ENCODE measurements around the gene TLCD4. TPM values are rescaled to one million over a fixed set of nuclear protein-coding genes. Genes with fewer than 3 reads are reported as not detected.

The TLCD4 gene
- total and polyA plus RNA-seq, 2 of the 13 experiments (the other 11 are each of a cell fraction or from before 2014, with no cell fraction given), result 4.7 to 14.5 TPM

DNA sequence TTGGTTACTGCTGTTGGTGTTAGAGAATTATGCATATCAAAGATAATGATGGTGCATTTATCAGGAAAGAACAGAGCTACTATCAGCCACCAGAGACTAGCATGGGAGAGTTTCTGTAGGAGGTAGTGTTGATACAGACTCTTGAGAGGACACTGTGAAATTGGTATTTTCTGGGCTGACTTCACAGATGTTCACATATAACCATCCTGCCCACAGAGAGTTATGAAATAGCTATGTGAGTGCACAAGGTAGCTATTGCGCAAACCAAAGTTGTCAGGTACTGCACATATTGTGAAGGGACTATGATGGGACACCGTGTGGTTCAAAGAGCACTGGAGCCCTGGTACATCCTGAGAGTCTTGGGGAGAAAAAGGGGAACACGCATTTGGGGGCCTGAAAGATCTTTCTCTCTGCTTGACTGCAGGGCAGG, 1.4 kb upstream of the TLCD4 start (continued):
- TF ChIP-seq ZNF83 (CRISPR knock-in tag; IDR thresholded peaks at IDR 0.05; ENCODE audit: borderline replicate concordance) (no peak), ELK4 (CRISPR knock-in tag; IDR thresholded peaks at IDR 0.05; ENCODE audit: borderline replicate concordance) (no peak), RNF2 (conservative IDR thresholded peaks at IDR 0.05; ENCODE audit: low read depth) (no peak), ATF6 (CRISPR knock-in tag; conservative IDR thresholded peaks at IDR 0.05) (no peak), KDM2A (CRISPR knock-in tag; IDR thresholded peaks at IDR 0.05; ENCODE audit: borderline replicate concordance, low read depth) (no peak), FIP1L1 (IDR thresholded peaks at IDR 0.05; ENCODE audit: borderline replicate concordance, insufficient read depth, low read depth, low read length) (no peak), PATZ1 (CRISPR knock-in tag; IDR thresholded peaks at IDR 0.05) (peak; percentile 49; the same call in 1 of the 2 replicates), FOXJ3 (CRISPR knock-in tag; IDR thresholded peaks at IDR 0.05; ENCODE audit: borderline replicate concordance) (peak; percentile 38; the same call in 1 of the 2 replicates), ZNF616 (CRISPR knock-in tag; IDR thresholded peaks at IDR 0.05; ENCODE audit: low read depth) (no peak), TRIM24 (CRISPR knock-in tag; IDR thresholded peaks at IDR 0.05) (peak; percentile 68; the same call in 1 of the 2 replicates), NBN (conservative IDR thresholded peaks at IDR 0.05) (no peak), ZFP41 (CRISPR knock-in tag; IDR thresholded peaks at IDR 0.05; ENCODE audit: borderline replicate concordance) (no peak), CEBPB (IDR thresholded peaks at IDR 0.05; ENCODE audit: borderline replicate concordance, low read depth, low read length) (peak; percentile 99), CBFB (CRISPR knock-in tag; IDR thresholded peaks at IDR 0.05) (0 out of 2 replicates have a peak, but pooled peaks have one; percentile 22), SALL2 (CRISPR knock-in tag; IDR thresholded peaks at IDR 0.05) (no peak), FOXK1 (CRISPR knock-in tag; IDR thresholded peaks at IDR 0.05; ENCODE audit: borderline replicate concordance, low read depth) (peak; percentile 59; the same call in 1 of the 2 replicates), ZC3H4 (CRISPR knock-in tag; IDR thresholded peaks at IDR 0.05; ENCODE audit: borderline replicate concordance) (no peak), ZNF577 (CRISPR knock-in tag; IDR thresholded peaks at IDR 0.05; ENCODE audit: borderline replicate concordance, low read depth) (no peak), KAT8 (CRISPR knock-in tag; IDR thresholded peaks at IDR 0.05) (peak; percentile 43; the same call in 1 of the 2 replicates), TEAD3 (CRISPR knock-in tag; optimal IDR thresholded peaks at IDR 0.05; ENCODE audit: borderline replicate concordance) (peak; percentile 91)
- TF ChIP-seq, protein P1, sequence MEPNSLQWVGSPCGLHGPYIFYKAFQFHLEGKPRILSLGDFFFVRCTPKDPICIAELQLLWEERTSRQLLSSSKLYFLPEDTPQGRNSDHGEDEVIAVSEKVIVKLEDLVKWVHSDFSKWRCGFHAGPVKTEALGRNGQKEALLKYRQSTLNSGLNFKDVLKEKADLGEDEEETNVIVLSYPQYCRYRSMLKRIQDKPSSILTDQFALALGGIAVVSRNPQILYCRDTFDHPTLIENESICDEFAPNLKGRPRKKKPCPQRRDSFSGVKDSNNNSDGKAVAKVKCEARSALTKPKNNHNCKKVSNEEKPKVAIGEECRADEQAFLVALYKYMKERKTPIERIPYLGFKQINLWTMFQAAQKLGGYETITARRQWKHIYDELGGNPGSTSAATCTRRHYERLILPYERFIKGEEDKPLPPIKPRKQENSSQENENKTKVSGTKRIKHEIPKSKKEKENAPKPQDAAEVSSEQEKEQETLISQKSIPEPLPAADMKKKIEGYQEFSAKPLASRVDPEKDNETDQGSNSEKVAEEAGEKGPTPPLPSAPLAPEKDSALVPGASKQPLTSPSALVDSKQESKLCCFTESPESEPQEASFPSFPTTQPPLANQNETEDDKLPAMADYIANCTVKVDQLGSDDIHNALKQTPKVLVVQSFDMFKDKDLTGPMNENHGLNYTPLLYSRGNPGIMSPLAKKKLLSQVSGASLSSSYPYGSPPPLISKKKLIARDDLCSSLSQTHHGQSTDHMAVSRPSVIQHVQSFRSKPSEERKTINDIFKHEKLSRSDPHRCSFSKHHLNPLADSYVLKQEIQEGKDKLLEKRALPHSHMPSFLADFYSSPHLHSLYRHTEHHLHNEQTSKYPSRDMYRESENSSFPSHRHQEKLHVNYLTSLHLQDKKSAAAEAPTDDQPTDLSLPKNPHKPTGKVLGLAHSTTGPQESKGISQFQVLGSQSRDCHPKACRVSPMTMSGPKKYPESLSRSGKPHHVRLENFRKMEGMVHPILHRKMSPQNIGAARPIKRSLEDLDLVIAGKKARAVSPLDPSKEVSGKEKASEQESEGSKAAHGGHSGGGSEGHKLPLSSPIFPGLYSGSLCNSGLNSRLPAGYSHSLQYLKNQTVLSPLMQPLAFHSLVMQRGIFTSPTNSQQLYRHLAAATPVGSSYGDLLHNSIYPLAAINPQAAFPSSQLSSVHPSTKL (CRISPR knock-in tag; IDR thresholded peaks at IDR 0.05), result peak; percentile 90
